AG09309 (cell line): Measurements from ENCODE around the gene SERPINB1.
"Not testable (repeated sequence)": the region's sequence is repeated elsewhere in the genome, so short reads cannot be mapped to it uniquely, and the experiment has no call there.

Experiments used
- DNase-seq: peaks from one replicate; pipeline ENCODE4 v3.0.0-alpha.2; 2010; ENCODE audit warnings: low read depth
- H3K4me3 ChIP-seq: 2 replicates; pipeline ENCODE4 v1.5.1; 2011; ENCODE audit warnings: mild to moderate bottlenecking, low read depth, low read length, moderate library complexity; ENCODE audit not compliant: control insufficient read depth
- TF ChIP-seq, protein P1 (sequence below): IDR thresholded peaks from 2 replicates; pipeline ENCODE4 v1.5.1; 2011; ENCODE audit warnings: mild to moderate bottlenecking, low read depth, low read length, inconsistent platforms; ENCODE audit not compliant: insufficient read depth, control insufficient read depth; ENCODE audit errors: missing control alignments

SERPINB1 gene

DNA sequence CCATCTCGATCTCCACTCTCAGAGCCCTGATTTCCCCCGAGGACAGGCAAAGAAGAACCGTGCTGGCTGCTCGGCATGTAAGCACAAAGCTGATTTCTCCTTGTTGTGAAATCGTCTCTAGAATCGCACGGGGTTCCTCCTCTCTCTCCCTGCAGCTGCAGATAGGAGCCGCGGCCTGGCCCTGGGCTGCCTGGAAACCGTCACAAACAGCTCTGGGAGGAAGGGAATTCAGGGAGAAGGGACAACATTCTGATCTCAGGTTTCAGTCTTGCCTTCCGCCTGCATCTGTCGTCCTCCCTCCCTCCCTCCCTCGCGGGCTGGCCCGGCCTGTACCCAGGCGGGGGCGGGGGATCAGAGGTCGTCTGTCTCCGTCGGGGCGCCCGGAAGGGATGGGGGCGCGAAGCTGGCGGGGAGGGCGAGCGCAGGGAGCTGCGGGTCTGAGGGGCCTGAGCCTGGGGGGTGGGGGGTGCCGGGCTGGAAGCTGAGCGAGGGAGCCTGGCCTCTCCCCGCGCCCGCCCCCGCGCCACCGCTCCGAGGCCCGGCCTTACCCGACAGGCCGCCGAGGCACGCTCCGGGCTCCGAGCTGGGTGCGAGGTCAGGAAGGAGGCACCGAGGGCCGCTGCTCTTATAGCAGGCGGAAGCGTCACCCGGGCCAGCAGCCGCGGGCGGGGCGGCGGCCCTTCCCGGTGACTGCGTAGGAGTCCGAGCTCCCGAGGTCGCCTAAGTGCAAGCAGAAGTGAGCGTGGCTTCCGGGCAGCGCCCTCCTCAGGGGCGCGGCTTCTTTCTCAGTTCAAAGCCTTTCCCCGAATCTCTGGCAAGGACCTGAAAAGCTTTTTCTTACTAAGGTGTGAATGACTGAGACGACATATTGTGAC is at the start of gene SERPINB1:
SERPINB1 (minus strand) TSS at position 600 of the 875 bp plus-strand sequence. CDS start 1,277 bp downstream, outside the sequence.
- TF ChIP-seq, protein P1, sequence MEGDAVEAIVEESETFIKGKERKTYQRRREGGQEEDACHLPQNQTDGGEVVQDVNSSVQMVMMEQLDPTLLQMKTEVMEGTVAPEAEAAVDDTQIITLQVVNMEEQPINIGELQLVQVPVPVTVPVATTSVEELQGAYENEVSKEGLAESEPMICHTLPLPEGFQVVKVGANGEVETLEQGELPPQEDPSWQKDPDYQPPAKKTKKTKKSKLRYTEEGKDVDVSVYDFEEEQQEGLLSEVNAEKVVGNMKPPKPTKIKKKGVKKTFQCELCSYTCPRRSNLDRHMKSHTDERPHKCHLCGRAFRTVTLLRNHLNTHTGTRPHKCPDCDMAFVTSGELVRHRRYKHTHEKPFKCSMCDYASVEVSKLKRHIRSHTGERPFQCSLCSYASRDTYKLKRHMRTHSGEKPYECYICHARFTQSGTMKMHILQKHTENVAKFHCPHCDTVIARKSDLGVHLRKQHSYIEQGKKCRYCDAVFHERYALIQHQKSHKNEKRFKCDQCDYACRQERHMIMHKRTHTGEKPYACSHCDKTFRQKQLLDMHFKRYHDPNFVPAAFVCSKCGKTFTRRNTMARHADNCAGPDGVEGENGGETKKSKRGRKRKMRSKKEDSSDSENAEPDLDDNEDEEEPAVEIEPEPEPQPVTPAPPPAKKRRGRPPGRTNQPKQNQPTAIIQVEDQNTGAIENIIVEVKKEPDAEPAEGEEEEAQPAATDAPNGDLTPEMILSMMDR, result no peak
- peak; percentile 82 for DNase-seq
- peak within 1 kb of the TSS; percentile 55 for H3K4me3 ChIP-seq

DNA sequence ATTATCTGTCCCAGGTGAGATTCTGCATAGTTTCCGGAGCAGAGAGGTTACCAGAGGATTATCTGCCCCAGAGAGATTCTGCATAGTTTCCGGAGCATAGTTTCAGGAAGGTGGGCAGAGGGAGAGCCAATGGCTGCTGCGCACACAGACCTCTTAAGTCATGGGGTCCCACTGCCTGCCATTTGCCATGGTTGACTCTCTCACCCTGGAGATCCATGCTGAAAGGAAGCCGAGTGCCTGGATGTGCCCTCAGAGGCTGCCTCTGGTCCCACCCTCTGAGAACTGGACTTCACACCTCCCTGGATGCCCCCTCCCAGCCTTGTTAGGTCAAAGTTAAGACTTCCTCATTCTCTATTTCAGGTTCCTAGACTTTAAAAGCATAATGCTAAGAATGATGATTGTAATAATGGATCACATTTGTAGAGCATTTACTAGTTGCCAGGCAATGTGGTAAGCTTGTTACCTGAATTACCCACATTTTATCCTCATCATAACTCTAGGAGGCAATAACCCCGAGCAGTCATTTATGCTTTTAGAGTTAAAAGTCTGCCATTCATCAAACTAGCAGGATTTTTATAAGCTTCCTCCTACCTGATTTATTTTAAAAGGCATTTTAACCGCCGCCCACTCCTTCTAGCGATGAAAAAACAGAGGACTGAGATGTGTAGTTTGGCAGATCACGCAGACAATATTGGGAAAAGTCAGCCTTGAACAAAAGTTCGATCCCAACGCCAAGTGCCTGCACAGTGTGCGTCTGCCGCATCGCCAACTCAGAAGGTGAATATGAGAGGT is 49.5 kb upstream of the SERPINB1 start:
- H3K4me3 ChIP-seq, result no peak overlapping the region
- TF ChIP-seq, protein P1, result no peak
- no peak for DNase-seq

DNA sequence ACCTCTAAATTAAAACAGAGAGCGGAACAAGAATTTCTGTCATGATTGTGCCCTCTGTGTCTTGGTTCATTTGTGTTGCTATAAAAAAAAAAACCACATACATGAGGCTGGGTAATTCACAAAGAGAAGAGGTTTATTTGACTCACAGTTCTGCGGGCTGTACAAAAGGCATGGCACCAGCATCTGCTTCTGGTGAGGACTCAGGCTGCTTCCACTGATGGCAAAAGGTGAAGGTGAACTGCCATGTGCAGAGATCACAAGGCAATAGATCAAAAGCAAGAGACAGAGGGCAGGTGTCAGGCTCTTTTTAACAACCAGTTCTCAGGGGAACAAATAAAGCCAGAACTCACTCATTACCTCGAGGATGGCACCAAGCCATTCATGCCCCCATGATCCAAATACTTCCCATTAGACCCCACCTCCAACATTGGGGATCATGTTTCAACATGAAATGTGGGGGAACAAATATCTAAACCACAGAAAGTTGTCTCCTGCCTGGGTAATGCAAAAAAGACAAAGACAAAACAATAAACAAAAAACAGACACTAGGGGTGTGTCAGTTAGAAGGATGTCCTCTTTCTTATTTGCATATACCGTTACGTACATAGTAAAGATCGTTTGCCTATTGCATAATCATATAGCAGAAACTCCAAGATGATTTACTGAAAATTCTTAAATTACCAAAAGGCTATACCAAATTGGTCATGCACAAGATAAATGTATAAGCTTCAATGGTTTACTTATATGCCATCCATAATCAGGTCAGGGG is 44.5 kb upstream of the SERPINB1 start:
- DNase-seq, result no peak
- H3K4me3 ChIP-seq, result no peak overlapping the region
- TF ChIP-seq, protein P1, result no peak

DNA sequence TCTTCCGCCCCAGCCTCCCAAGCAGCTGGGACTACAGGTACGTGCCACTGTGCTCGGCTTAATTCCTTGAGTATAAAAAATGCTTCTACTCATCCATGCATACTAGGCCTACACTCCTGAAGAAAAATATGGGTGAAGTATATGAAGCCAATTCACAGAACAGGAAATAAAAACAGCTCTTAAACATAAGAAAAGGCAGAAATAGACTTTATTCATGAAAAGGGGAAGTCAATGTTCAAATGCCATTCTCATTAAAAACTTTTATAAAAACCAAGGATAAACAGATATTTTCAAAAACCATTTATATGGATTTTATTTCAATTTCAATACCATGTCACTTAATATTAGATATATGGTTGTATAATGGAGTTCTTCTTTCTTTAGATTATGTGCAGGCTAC is 43.1 kb upstream of the SERPINB1 start:
- TF ChIP-seq, protein P1, result no peak
- H3K4me3 ChIP-seq, result no peak overlapping the region
- no peak for DNase-seq

DNA sequence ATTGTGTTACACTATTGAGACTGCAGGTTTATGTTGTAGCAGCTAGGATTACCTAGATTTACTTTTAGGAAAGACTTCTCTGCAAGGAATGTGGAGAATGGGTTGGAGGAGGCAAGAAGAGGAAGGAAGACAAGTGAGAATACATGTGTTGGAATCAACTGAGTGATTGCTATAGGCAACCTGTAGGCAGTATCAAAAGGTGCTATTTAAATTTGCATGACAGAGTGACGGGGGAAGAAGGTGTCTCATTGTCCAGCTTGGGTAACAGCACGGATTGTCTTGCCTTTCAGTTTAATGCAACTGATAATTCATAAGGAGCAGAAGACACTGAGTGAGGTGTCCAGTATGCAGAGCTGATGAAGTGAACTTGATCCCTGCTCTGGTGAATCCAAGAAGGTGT is 42.0 kb upstream of the SERPINB1 start:
- no peak overlapping the region for H3K4me3 ChIP-seq
- TF ChIP-seq, protein P1, result no peak
- DNase-seq, result no peak

DNA sequence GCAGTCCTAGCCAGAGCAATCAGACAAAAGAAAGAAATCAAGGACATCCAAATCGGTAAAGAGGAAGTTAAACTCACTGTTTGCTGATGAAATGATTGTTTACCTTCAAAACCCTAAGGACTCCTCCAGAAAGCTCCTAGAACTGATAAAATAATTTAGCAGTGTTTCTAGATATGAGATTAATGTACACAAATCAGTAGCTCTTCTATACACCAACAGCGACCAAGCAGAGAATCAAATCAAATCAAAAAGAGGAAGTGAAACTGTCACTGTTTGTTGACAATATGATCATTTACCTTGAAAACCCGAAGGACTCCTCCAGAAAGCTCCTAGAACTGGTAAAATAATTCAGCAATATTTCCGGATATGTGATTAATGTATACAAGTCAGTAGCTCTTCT is 39.8 kb upstream of the SERPINB1 start:
- H3K4me3 ChIP-seq, result no peak overlapping the region
- TF ChIP-seq, protein P1, result no peak
- no peak for DNase-seq

DNA sequence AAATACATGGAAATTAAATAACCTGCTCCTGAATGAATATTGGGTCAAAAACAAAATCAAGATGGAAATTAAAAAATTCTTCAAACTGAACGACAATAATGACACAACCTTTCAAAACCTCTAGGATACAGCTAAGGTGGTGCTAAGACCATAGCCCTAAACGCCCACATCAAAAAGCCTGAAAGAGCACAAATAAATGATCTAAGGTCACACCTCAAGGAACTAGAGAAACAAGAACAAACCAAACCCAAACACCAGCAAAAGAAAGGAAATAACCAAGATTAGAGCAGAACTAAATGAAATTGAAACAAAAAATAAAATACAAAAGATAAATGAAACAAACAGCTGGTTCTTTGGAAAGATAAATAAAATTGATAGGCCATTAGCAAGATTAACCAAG is 38.5 kb upstream of the SERPINB1 start:
- DNase-seq, result not testable (repeated sequence)

More for the DNA sequence above, 38.5 kb upstream of the SERPINB1 start:
- not testable (repeated sequence) for H3K4me3 ChIP-seq
